Stimulated activated CD8-positive, alpha-beta memory T cell treated with anti-CD3 and anti-CD28 coated beads, Interleukin-2, amount 100 ng/mL, for 1 hour (primary cell): Measurements from ENCODE around the gene TMEFF2.

Experiments used
- DNase-seq, 2 donors: peaks; one replicate each; pipeline ENCODE4 v3.0.0-alpha.2; 2020; ENCODE audit warnings: low read depth in 2 of 2

The TMEFF2 gene

GRCh38 chr2:191899410-191899809 is 295.3 kb downstream of the TMEFF2 start:
- no peak for DNase-seq
